Measurements from ENCODE around the gene HEMK1.

Gene HEMK1

DNA sequence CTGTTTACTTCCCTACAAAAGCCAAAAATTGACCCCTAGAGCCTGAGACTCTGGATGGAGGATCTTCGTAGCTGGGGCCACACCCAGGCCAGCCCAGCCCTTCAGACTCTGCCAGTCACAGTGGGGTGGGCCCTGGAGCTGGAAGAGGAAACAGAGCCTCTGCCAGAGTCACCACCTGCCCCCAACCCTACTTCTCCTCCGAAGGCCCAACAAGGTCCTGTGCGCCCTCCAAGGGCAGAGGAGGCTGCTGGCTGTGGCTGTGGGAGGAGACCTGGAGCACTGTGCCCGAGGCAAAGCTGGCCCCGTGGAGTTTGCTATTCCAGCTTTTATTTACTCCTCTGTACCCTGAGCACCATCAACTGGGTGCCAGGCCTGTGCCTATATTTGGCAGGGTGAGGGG is 23.2 kb downstream of the HEMK1 start:
- Histone ChIP-seq H3K79me2 (no peaks in the 10 kb centered on the region), H2AFZ (no peak overlapping the region), H3K27ac (no peak overlapping the region), H3K4me1 (peaks cover 27% of the 10 kb centered on the region), H3K9ac (no peak overlapping the region), H3K9me3 (ENCODE audit: control insufficient read depth, low read length) (no peaks in the 10 kb centered on the region), H3K4me3 (ENCODE audit: low read depth, low read length) (no peak overlapping the region), H3K4me2 (ENCODE audit: low read length) (no peak overlapping the region), H3K27me3 (ENCODE audit: control insufficient read depth, insufficient read depth, low read length) (no peaks in the 10 kb centered on the region), H3K36me3 (ENCODE audit: control insufficient read depth, insufficient read depth, low read length) (no peaks in the 10 kb centered on the region)
- TF ChIP-seq CTCF (IDR thresholded peaks at IDR 0.05), result no peak

DNA sequence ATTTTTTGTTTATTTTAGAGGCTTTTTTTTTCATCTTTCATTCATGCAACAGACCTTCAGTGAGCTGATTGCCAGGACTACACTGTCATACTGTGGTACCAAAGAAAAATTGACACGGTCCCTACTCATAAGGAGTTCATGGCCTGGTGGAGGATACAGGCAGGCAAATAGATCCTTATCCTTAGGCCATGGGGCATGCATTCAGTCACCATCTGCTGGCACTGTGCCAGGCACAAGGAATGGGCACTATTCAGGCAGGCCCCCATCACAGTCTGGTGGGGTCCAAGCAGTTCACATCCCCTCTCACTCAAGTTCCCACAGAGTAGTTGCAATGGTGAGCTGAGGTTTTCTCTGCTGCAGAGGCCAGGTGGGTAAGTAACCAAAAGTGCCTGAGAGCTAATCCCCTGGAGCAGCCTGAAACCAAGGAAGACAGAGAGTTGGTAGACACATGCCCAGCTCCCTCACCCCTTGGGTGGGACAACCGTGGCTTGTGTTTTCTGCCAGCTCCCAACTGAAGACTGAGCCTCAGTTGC is 25.0 kb downstream of the HEMK1 start:
- Histone ChIP-seq H3K9me3 (ENCODE audit: control insufficient read depth, low read length) (no peaks in the 10 kb centered on the region), H3K4me3 (ENCODE audit: low read depth, low read length) (no peak overlapping the region), H2AFZ (no peak overlapping the region), H3K27me3 (ENCODE audit: control insufficient read depth, insufficient read depth, low read length) (no peaks in the 10 kb centered on the region), H3K27ac (peak overlapping the region; percentile 1), H3K36me3 (ENCODE audit: control insufficient read depth, insufficient read depth, low read length) (no peaks in the 10 kb centered on the region), H3K4me1 (peaks cover 20% of the 10 kb centered on the region), H3K4me2 (ENCODE audit: low read length) (no peak overlapping the region), H3K9ac (no peak overlapping the region), H3K79me2 (no peaks in the 10 kb centered on the region)
- TF ChIP-seq CTCF (IDR thresholded peaks at IDR 0.05), result no peak

- Histone ChIP-seq H3K27me3 (ENCODE audit: control insufficient read depth, insufficient read depth, low read length) (no peaks in the 10 kb centered on the region), H3K4me3 (ENCODE audit: low read depth, low read length) (no peak overlapping the region), H3K4me2 (ENCODE audit: low read length) (no peak overlapping the region), H3K36me3 (ENCODE audit: control insufficient read depth, insufficient read depth, low read length) (no peaks in the 10 kb centered on the region), H3K9ac (no peak overlapping the region), H3K79me2 (peaks cover 2% of the 10 kb centered on the region), H2AFZ (peak overlapping the region; percentile 71), H3K4me1 (peaks cover 60% of the 10 kb centered on the region), H3K9me3 (ENCODE audit: control insufficient read depth, low read length) (no peaks in the 10 kb centered on the region), H3K27ac (peak overlapping the region; percentile 100)
- TF ChIP-seq CTCF (IDR thresholded peaks at IDR 0.05), result no peak
Measured at GRCh38 chr3:50599115-50599715, 29.9 kb downstream of the HEMK1 start.

GRCh38 chr3:50599716-50600118 is 30.4 kb downstream of the HEMK1 start:
- H3K27ac ChIP-seq, result peak overlapping the region; percentile 100
- peaks cover 56% of the 10 kb centered on the region for H3K4me1 ChIP-seq
- H3K27me3 ChIP-seq (ENCODE audit: control insufficient read depth, insufficient read depth, low read length), result no peaks in the 10 kb centered on the region
- H3K9ac ChIP-seq, result peak overlapping the region; percentile 50
- H3K4me2 ChIP-seq (ENCODE audit: low read length), result no peak overlapping the region
- peak overlapping the region; percentile 71 for H2AFZ ChIP-seq
- H3K36me3 ChIP-seq (ENCODE audit: control insufficient read depth, insufficient read depth, low read length), result no peaks in the 10 kb centered on the region
- peaks cover 2% of the 10 kb centered on the region for H3K79me2 ChIP-seq
- H3K9me3 ChIP-seq (ENCODE audit: control insufficient read depth, low read length), result no peaks in the 10 kb centered on the region
- no peak for TF ChIP-seq CTCF (IDR thresholded peaks at IDR 0.05)
- H3K4me3 ChIP-seq (ENCODE audit: low read depth, low read length), result no peak overlapping the region
